HCT116 (cell line): ENCODE results near the gene MYH14.

Source experiments
- CTCF ChIP-seq, 3 experiments: fragments of 200-600 bp in 1 of 3; sonication (generic) in 1 of 3; IDR thresholded peaks in 2 of 3; conservative IDR thresholded peaks in 1 of 3; 2 replicates each; pipeline ENCODE4 v1.5.1; 2012 to 2017; ENCODE audit warnings: low read depth in 2 of 3, low read length in 2 of 3, antibody characterized with exemption in 1 of 3, borderline replicate concordance in 1 of 3, control low read depth in 1 of 3, mild to moderate bottlenecking in 1 of 3, mixed read lengths in 1 of 3, mixed run types in 1 of 3, moderate library complexity in 1 of 3; ENCODE audit not compliant: insufficient read depth in 1 of 3
- MAX ChIP-seq: IDR thresholded peaks from 2 replicates; pipeline ENCODE4 v1.6.1; 2012
- POLR2A ChIP-seq: IDR thresholded peaks from 2 replicates; pipeline ENCODE4 v1.7.0; 2011; ENCODE audit warnings: borderline replicate concordance; ENCODE audit not compliant: insufficient read depth, insufficient read length; ENCODE audit errors: extremely low read depth
- POLR2AphosphoS5 ChIP-seq: IDR thresholded peaks from 2 replicates; pipeline ENCODE4 v1.6.1; 2011; ENCODE audit warnings: mild to moderate bottlenecking, low read depth, low read length, moderate library complexity
- SRF ChIP-seq: IDR thresholded peaks from 2 replicates; pipeline ENCODE4 v1.6.1; 2012; ENCODE audit warnings: low read depth
- ZFX ChIP-seq: fragments of 450-650 bp; IDR thresholded peaks from 2 replicates; pipeline ENCODE4 v1.6.1; 2017

GRCh38 chr19:50222691-50223438 lies 19.4 kb downstream of the MYH14 start:
- no peak for TF ChIP-seq ZFX
- TF ChIP-seq CTCF (IDR thresholded peaks at IDR 0.05 in 2 of 3, conservative IDR thresholded peaks at IDR 0.05 in 1 of 3; ENCODE audit: borderline replicate concordance in 1 of 3, insufficient read depth in 1 of 3, low read depth in 2 of 3, low read length in 2 of 3), result no peak
- no peak for TF ChIP-seq POLR2A
- no peak for TF ChIP-seq MAX
- TF ChIP-seq POLR2AphosphoS5, result no peak
- no peak for TF ChIP-seq SRF
